Neutrophil (primary cell): Measurements from ENCODE around the gene SIGLEC8.
"Not testable (repeated sequence)": the region's sequence is repeated elsewhere in the genome, so short reads cannot be mapped to it uniquely, and the experiment has no call there.

Source experiments
- H3K27ac ChIP-seq: fragments of 200-600 bp; sonication (generic); 2 replicates; pipeline ENCODE4 v1.5.1; 2016; ENCODE audit warnings: mild to moderate bottlenecking, moderate library complexity
- H3K27me3 ChIP-seq: fragments of 200-600 bp; sonication (generic); 2 replicates; pipeline ENCODE4 v1.6.0; 2016; ENCODE audit warnings: mild to moderate bottlenecking
- H3K36me3 ChIP-seq: fragments of 200-600 bp; sonication (generic); 2 replicates; pipeline ENCODE4 v1.5.1; 2017
- H3K4me1 ChIP-seq, 2 experiments: fragments of 200-600 bp in 1 of 2; sonication (generic) in 1 of 2; 1 replicate in 1 of 2; 2 replicates in 1 of 2; pipeline versions ENCODE4 v1.5.1 to v1.6.1; 2013 to 2016; ENCODE audit warnings: low read depth in 1 of 2, low read length in 1 of 2, mild to moderate bottlenecking in 1 of 2, moderate library complexity in 1 of 2; ENCODE audit not compliant: control insufficient read depth in 1 of 2, insufficient read depth in 1 of 2
- H3K4me3 ChIP-seq, 2 experiments: fragments of 200-600 bp in 1 of 2; sonication (generic) in 1 of 2; 1 replicate in 1 of 2; 2 replicates in 1 of 2; pipeline ENCODE4 v1.5.1; 2013 to 2016; ENCODE audit warnings: low read depth in 1 of 2, low read length in 1 of 2, mild to moderate bottlenecking in 1 of 2, moderate library complexity in 1 of 2
- H3K9me3 ChIP-seq: fragments of 200-600 bp; sonication (generic); 2 replicates; pipeline ENCODE4 v1.5.1; 2016
- CTCF ChIP-seq: fragments of 200-600 bp; sonication (generic); IDR thresholded peaks from 2 replicates; pipeline ENCODE4 v1.5.1; 2016; ENCODE audit warnings: antibody characterized with exemption

Gene SIGLEC8

DNA sequence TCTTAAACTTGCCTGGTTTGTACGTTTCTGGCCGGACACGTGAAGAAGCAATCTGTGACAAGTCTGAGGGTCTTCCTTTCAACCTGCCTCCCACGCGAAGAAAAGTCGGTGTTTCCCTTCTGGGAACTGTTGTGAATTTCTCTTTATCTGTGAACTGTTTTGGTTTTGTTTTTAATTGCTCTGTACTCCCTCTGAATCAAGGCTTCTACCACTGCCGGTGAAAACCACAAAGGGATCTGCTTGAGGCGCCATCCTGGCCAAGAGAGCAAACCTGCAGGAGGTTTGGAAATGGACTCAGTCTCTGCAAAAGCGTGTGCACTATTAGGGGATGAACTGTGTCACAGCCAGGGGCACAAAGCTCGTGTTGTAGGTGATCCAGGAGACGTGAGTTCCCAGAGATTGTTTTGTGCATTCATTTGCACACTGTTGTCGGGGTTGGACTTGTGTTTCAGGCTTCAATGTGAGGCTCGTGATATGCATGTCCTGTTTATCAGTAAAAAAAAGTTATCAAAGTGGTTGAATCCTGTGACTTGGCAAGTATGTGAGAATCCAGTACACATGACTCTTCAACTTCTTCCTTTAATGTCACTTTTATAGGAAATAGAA lies 9.7 kb downstream of the SIGLEC8 start:
- Histone ChIP-seq H3K4me1 (no peaks in the 10 kb centered on the region), H3K9me3 (no peaks in the 10 kb centered on the region), H3K36me3 (no peaks in the 10 kb centered on the region), H3K27ac (no peak overlapping the region), H3K4me3 (no peak overlapping the region), H3K27me3 (peaks cover 35% of the 10 kb centered on the region)
- TF ChIP-seq CTCF = no peak

- TF ChIP-seq CTCF = no peak
- Histone ChIP-seq H3K27me3 (peaks cover 35% of the 10 kb centered on the region), H3K4me3 (no peak overlapping the region), H3K4me1 (no peaks in the 10 kb centered on the region), H3K27ac (no peak overlapping the region), H3K36me3 (no peaks in the 10 kb centered on the region), H3K9me3 (no peaks in the 10 kb centered on the region)
Observed at GRCh38 chr19:51448011-51448410, 10.2 kb downstream of the SIGLEC8 start.

DNA sequence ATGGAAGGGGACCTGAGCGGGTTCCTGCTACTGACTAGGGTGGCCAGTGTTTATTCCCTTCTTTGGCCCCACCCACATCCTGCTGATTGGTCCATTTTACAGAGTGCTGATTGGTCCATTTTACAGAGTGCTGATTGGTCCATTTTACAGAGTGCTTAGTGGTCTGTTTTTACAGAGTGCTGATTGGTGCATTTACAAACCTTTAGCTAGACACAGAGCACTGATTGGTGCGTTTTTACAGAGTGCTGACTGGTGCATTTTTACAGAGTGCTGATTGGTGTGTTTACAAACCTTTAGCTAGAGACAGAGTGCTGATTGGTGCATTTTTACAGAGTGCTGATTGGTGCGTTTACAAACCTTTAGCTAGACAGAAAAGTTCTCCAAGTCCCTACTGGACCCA lies 10.7 kb downstream of the SIGLEC8 start:
- H3K27me3 ChIP-seq = peaks cover 35% of the 10 kb centered on the region
- H3K4me3 ChIP-seq, H3K4me1 ChIP-seq, H3K27ac ChIP-seq, H3K36me3 ChIP-seq, H3K9me3 ChIP-seq: not testable (repeated sequence)

GRCh38 chr19:51441410-51442390 lies 16.6 kb downstream of the SIGLEC8 start:
- Histone ChIP-seq H3K27ac (peak overlapping the region; percentile 10), H3K27me3 (peaks cover 23% of the 10 kb centered on the region), H3K4me3 (peak overlapping the region; percentile 0 to 4), H3K36me3 (no peaks in the 10 kb centered on the region), H3K4me1 (peaks cover 20 to 25% of the 10 kb centered on the region in 2 experiments), H3K9me3 (no peaks in the 10 kb centered on the region)
- no peak for TF ChIP-seq CTCF

GRCh38 chr19:51440846-51441409 lies 17.3 kb downstream of the SIGLEC8 start:
- Histone ChIP-seq H3K4me3 (peak overlapping the region in 1 of 2 experiments; percentile 4), H3K27me3 (peaks cover 19% of the 10 kb centered on the region), H3K36me3 (no peaks in the 10 kb centered on the region), H3K27ac (peak overlapping the region; percentile 10), H3K9me3 (no peaks in the 10 kb centered on the region), H3K4me1 (peaks cover 20 to 25% of the 10 kb centered on the region in 2 experiments)
- no peak for TF ChIP-seq CTCF
